Upper lobe of left lung (tissue), 4 donors: ENCODE data around the gene BRK1.

Experiments used
- CTCF ChIP-seq, 6 experiments: fragments of 450-650 bp in 4 of 6; fragments of 200-600 bp in 2 of 6; sonication (generic) in 2 of 6; IDR thresholded peaks; one replicate each; pipeline ENCODE4 v1.5.1; 2016 to 2019; ENCODE audit warnings: antibody characterized with exemption in 6 of 6
- EP300 ChIP-seq, 4 donors: sonication (generic); formaldehyde crosslinking; IDR thresholded peaks; one replicate each; pipeline ENCODE4 v1.5.1; 2017; ENCODE audit warnings: antibody characterized with exemption in 4 of 4, control low read depth in 2 of 4
- POLR2A ChIP-seq, 4 donors: fragments of 450-650 bp; IDR thresholded peaks; one replicate each; pipeline ENCODE4 v1.5.1; 2016 to 2017; ENCODE audit warnings: antibody characterized with exemption in 4 of 4, mild to moderate bottlenecking in 2 of 4

GRCh38 chr3:10136426-10137005 is 21.0 kb downstream of the BRK1 start:
- TF ChIP-seq CTCF (IDR thresholded peaks at IDR 0.05) = no peak
- TF ChIP-seq POLR2A (IDR thresholded peaks at IDR 0.05) = no peak
- no peak for TF ChIP-seq EP300 (IDR thresholded peaks at IDR 0.05)
